HG03060 (cell line): ENCODE measurements around the gene PRAMEF18.
"Not testable (repeated sequence)": the region's sequence is repeated elsewhere in the genome, so short reads cannot be mapped to it uniquely, and the experiment has no call there.

Source experiments
- ATAC-seq: cut with Tn5 transposase; IDR thresholded peaks from one replicate; pipeline ENCODE4 v1.9.1; 2021; ENCODE audit warnings: low read depth, moderate number of reproducible peaks; ENCODE audit not compliant: unreplicated experiment

The PRAMEF18 gene

GRCh38 chr1:13208712-13209111, 17.2 kb downstream of the PRAMEF18 start:
- not testable (repeated sequence) for ATAC-seq

DNA sequence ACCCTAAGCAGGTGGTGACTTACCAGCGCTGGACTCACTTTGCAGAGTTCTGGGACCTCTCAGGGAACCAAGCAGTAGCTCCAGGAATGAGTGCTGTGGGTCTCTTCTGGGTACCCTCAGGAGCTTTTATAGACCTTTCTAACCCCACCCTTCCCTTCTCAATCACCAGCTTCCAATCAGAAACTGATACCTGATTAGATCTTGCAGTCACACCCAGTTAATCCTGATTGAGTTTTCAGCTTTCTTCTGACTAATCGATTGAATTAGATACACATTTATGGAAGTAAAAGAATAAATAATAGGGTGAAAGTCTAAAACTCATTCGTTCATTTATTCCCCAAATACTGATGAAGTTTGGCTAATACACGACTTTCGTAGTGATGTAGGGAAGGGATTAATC, 24.6 kb downstream of the PRAMEF18 start, which contains the start of gene PRAMEF13:
Gene PRAMEF13, minus strand, starts transcription at position 101 of the 400 bp plus-strand sequence. CDS start 1,820 bp downstream, outside the sequence.
- not testable (repeated sequence) for ATAC-seq
